ENCODE results near the gene PBX1. TPM values are rescaled to one million over a fixed set of nuclear protein-coding genes. Genes with fewer than 3 reads are reported as not detected.

Gene PBX1
- total and polyA plus RNA-seq, 10 of the 15 experiments (the other 5 are each of a cell fraction or from before 2014, with no cell fraction given), result 0.05 to 0.28 (median 0.11) TPM; not detected in 5

DNA sequence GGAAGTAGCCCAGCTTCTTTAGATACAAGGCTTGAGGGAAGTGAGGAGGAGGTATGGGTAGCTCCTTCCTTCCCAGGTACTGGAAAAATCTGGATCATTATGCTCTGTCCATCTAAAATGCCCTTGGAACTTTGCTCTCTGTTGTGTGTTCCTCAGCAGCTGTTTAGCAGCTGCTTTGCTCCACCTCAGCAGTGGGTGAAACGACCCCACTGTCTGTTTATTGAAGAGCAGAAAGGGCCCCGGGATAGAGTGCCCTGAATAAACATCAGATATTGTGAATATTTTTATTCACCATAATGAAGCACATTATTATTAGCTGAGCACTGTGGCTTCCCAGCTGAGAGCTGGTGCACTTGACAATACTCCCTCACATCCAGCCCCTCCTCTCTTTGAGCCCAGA is 237.9 kb downstream of the PBX1 start (continued):
- TF ChIP-seq PKNOX1 (IDR thresholded peaks at IDR 0.05) (no peak), YY1 (IDR thresholded peaks at IDR 0.05; ENCODE audit: low read depth, low read length) (no peak)
- TF ChIP-seq, protein P1, sequence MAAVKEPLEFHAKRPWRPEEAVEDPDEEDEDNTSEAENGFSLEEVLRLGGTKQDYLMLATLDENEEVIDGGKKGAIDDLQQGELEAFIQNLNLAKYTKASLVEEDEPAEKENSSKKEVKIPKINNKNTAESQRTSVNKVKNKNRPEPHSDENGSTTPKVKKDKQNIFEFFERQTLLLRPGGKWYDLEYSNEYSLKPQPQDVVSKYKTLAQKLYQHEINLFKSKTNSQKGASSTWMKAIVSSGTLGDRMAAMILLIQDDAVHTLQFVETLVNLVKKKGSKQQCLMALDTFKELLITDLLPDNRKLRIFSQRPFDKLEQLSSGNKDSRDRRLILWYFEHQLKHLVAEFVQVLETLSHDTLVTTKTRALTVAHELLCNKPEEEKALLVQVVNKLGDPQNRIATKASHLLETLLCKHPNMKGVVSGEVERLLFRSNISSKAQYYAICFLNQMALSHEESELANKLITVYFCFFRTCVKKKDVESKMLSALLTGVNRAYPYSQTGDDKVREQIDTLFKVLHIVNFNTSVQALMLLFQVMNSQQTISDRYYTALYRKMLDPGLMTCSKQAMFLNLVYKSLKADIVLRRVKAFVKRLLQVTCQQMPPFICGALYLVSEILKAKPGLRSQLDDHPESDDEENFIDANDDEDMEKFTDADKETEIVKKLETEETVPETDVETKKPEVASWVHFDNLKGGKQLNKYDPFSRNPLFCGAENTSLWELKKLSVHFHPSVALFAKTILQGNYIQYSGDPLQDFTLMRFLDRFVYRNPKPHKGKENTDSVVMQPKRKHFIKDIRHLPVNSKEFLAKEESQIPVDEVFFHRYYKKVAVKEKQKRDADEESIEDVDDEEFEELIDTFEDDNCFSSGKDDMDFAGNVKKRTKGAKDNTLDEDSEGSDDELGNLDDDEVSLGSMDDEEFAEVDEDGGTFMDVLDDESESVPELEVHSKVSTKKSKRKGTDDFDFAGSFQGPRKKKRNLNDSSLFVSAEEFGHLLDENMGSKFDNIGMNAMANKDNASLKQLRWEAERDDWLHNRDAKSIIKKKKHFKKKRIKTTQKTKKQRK (IDR thresholded peaks at IDR 0.05; ENCODE audit: low read depth, low read length), result no peak
- TF ChIP-seq, protein P2, sequence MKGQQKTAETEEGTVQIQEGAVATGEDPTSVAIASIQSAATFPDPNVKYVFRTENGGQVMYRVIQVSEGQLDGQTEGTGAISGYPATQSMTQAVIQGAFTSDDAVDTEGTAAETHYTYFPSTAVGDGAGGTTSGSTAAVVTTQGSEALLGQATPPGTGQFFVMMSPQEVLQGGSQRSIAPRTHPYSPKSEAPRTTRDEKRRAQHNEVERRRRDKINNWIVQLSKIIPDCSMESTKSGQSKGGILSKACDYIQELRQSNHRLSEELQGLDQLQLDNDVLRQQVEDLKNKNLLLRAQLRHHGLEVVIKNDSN (IDR thresholded peaks at IDR 0.05; ENCODE audit: borderline replicate concordance, extremely low read length, insufficient read depth, low read depth, low read length), result no peak

GRCh38 chr1:164801246-164801731 is 242.3 kb downstream of the PBX1 start:
- WGBS (ENCODE audit: insufficient coverage, insufficient replicate concordance, low lambda C conversion rate, missing lambda C conversion rate), result 53% methylated on average over 6 of the region's 6 CpGs
- no peak for ATAC-seq
- TF ChIP-seq GABPA (IDR thresholded peaks at IDR 0.05; ENCODE audit: low read depth) (no peak), BACH1 (IDR thresholded peaks at IDR 0.05; ENCODE audit: borderline replicate concordance) (no peak), CREB1 (IDR thresholded peaks at IDR 0.05; ENCODE audit: low read depth) (no peak), HDAC2 (IDR thresholded peaks at IDR 0.05) (no peak), CHD1 (IDR thresholded peaks at IDR 0.05; ENCODE audit: low read depth, low read length) (no peak), PML (IDR thresholded peaks at IDR 0.05; ENCODE audit: low read length) (no peak), JUNB (IDR thresholded peaks at IDR 0.05) (no peak), CREM (IDR thresholded peaks at IDR 0.05; ENCODE audit: low read depth) (no peak)
- TF ChIP-seq, protein P3, sequence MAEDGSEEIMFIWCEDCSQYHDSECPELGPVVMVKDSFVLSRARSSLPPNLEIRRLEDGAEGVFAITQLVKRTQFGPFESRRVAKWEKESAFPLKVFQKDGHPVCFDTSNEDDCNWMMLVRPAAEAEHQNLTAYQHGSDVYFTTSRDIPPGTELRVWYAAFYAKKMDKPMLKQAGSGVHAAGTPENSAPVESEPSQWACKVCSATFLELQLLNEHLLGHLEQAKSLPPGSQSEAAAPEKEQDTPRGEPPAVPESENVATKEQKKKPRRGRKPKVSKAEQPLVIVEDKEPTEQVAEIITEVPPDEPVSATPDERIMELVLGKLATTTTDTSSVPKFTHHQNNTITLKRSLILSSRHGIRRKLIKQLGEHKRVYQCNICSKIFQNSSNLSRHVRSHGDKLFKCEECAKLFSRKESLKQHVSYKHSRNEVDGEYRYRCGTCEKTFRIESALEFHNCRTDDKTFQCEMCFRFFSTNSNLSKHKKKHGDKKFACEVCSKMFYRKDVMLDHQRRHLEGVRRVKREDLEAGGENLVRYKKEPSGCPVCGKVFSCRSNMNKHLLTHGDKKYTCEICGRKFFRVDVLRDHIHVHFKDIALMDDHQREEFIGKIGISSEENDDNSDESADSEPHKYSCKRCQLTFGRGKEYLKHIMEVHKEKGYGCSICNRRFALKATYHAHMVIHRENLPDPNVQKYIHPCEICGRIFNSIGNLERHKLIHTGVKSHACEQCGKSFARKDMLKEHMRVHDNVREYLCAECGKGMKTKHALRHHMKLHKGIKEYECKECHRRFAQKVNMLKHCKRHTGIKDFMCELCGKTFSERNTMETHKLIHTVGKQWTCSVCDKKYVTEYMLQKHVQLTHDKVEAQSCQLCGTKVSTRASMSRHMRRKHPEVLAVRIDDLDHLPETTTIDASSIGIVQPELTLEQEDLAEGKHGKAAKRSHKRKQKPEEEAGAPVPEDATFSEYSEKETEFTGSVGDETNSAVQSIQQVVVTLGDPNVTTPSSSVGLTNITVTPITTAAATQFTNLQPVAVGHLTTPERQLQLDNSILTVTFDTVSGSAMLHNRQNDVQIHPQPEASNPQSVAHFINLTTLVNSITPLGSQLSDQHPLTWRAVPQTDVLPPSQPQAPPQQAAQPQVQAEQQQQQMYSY (CRISPR knock-in tag; IDR thresholded peaks at IDR 0.05), result no peak
- TF ChIP-seq, protein P4, sequence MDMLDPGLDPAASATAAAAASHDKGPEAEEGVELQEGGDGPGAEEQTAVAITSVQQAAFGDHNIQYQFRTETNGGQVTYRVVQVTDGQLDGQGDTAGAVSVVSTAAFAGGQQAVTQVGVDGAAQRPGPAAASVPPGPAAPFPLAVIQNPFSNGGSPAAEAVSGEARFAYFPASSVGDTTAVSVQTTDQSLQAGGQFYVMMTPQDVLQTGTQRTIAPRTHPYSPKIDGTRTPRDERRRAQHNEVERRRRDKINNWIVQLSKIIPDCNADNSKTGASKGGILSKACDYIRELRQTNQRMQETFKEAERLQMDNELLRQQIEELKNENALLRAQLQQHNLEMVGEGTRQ (IDR thresholded peaks at IDR 0.05; ENCODE audit: borderline replicate concordance, low read depth, low read length), result no peak

More at GRCh38 chr1:164801246-164801731, 242.3 kb downstream of the PBX1 start:
- CTCF ChIA-PET, result no interaction called here
- no peak overlapping the region for H3K9ac ChIP-seq (ENCODE audit: control insufficient read depth, insufficient read depth, low read length)
- in situ Hi-C loops (cut with MboI), result no loop called here
- no peak overlapping the region for H2AFZ ChIP-seq (ENCODE audit: control insufficient read depth, low read depth, low read length)
- H3K9me3 ChIP-seq (replicated peaks; ENCODE audit: control insufficient read depth, insufficient read depth, low read length), result no peaks in the 10 kb centered on the region
- intact Hi-C loops (cut with micrococcal nuclease; ENCODE audit: unreplicated experiment), result no loop called here
- no peak overlapping the region for H3K4me2 ChIP-seq (ENCODE audit: control insufficient read depth, insufficient read depth)
- FAIRE-seq (no peak), DNase-seq (ENCODE audit: low read depth, low spot score) (no peak)
- no peak overlapping the region for H3K4me3 ChIP-seq
- no peaks in the 10 kb centered on the region for H3K79me2 ChIP-seq (ENCODE audit: control insufficient read depth, insufficient read depth, low read length)
- H3K27me3 ChIP-seq (replicated peaks in 1 of 2; ENCODE audit: control insufficient read depth in 2 of 2, insufficient read depth in 2 of 2, low read length in 1 of 2), result 0 out of 4 replicates have a peak, but pooled peaks cover 0 to 2% of the 10 kb centered on the region in 2 experiments
- H3K4me1 ChIP-seq (ENCODE audit: control insufficient read depth, insufficient read depth, low read length), result no peaks in the 10 kb centered on the region
- SMC1A ChIA-PET (ENCODE audit: uncharacterized antibody, unreplicated experiment), result no interaction called here
- no peak overlapping the region for H3K27ac ChIP-seq (ENCODE audit: control insufficient read depth, insufficient read depth)
- POLR2A ChIA-PET, result no interaction called here
- H3K36me3 ChIP-seq (ENCODE audit: control insufficient read depth in 2 of 2, insufficient read depth in 2 of 2, low read length in 1 of 2), result no peaks in the 10 kb centered on the region
- BruUV-seq (replicated peaks), result no TSS peak
- RAD21 ChIA-PET (ENCODE audit: unreplicated experiment), result no interaction called here
- H4K20me1 ChIP-seq (ENCODE audit: control insufficient read depth, insufficient read depth), result no peaks in the 10 kb centered on the region
